Measurements from ENCODE around the gene NEK7. TPM values are rescaled to one million over a fixed set of nuclear protein-coding genes. Genes with fewer than 3 reads are reported as not detected.

Gene NEK7
- polyA plus RNA-seq, 1 donor (not counting 4 experiments of a cell fraction or from before 2014, with no cell fraction given), result 56.8 TPM

DNA sequence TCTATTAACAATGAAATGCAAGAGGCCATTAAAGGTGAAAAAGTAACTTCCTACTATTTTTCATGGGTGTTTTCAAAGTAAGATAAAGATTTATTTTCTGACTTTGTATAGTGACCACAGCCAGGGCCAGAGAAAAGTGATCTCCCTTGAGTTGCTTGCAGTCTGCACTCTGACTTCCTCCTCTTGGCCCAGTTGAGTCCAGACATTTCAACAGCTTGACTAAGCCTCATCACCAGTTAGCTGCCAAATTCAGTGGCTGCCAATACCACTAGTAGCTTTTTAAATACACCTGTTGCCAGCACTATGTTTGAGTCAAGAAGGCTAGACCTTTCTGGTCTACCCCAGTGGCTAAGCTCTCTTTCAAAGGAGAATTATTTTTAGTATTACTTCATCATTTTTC, 3.7 kb upstream of the NEK7 start:
- Histone ChIP-seq H3K4me3 (ENCODE audit: control insufficient read depth in 2 of 3, extremely low read depth in 1 of 3, insufficient read depth in 2 of 3, low read depth in 1 of 3, low read length in 3 of 3) (no peak overlapping the region), H3K79me2 (ENCODE audit: control insufficient read depth, insufficient read depth, low read length) (peaks cover 6% of the 10 kb centered on the region), H3K36me3 (ENCODE audit: control insufficient read depth in 2 of 2, extremely low read depth in 1 of 2, insufficient read depth in 2 of 2, low read length in 2 of 2) (no peaks in the 10 kb centered on the region), H3K27me3 (ENCODE audit: control insufficient read depth, extremely low read depth, insufficient read depth, low read length) (no peaks in the 10 kb centered on the region), H3K4me1 (ENCODE audit: control insufficient read depth, extremely low read depth, insufficient read depth, low read length) (no peaks in the 10 kb centered on the region), H3K27ac (ENCODE audit: control insufficient read depth, insufficient read depth, low read length) (no peak overlapping the region), H3K9ac (ENCODE audit: control insufficient read depth, extremely low read depth, insufficient read depth, low read length) (no peak overlapping the region), H3K4me2 (ENCODE audit: control insufficient read depth, extremely low read depth, insufficient read depth, low read depth, low read length) (no peak overlapping the region), H3K9me1 (ENCODE audit: control insufficient read depth, extremely low read depth, insufficient read depth, low read length) (no peaks in the 10 kb centered on the region), H4K20me1 (ENCODE audit: control insufficient read depth, extremely low read depth, insufficient read depth, low read length) (no peaks in the 10 kb centered on the region), H2AFZ (ENCODE audit: control insufficient read depth, low read length) (no peak overlapping the region), H3K9me3 (ENCODE audit: control insufficient read depth, low read depth, low read length) (no peaks in the 10 kb centered on the region)
- dilution Hi-C loops (cut with MboI; ENCODE audit: extremely low pct_ligation_motif_present, low sequenced_read_pairs), result no loop called here
- no peak for TF ChIP-seq EZH2 (IDR thresholded peaks at IDR 0.05; ENCODE audit: low read length)
- TF ChIP-seq, protein P1, sequence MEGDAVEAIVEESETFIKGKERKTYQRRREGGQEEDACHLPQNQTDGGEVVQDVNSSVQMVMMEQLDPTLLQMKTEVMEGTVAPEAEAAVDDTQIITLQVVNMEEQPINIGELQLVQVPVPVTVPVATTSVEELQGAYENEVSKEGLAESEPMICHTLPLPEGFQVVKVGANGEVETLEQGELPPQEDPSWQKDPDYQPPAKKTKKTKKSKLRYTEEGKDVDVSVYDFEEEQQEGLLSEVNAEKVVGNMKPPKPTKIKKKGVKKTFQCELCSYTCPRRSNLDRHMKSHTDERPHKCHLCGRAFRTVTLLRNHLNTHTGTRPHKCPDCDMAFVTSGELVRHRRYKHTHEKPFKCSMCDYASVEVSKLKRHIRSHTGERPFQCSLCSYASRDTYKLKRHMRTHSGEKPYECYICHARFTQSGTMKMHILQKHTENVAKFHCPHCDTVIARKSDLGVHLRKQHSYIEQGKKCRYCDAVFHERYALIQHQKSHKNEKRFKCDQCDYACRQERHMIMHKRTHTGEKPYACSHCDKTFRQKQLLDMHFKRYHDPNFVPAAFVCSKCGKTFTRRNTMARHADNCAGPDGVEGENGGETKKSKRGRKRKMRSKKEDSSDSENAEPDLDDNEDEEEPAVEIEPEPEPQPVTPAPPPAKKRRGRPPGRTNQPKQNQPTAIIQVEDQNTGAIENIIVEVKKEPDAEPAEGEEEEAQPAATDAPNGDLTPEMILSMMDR (optimal IDR thresholded peaks at IDR 0.05 in 1 of 3, IDR thresholded peaks at IDR 0.05 in 1 of 3, conservative IDR thresholded peaks at IDR 0.05 in 1 of 3; ENCODE audit: extremely low read depth in 1 of 3, insufficient read depth in 2 of 3, low read length in 3 of 3), result no peak
- DNase-seq (ENCODE audit: low read depth, low spot score) (no peak), FAIRE-seq (no peak)

DNA sequence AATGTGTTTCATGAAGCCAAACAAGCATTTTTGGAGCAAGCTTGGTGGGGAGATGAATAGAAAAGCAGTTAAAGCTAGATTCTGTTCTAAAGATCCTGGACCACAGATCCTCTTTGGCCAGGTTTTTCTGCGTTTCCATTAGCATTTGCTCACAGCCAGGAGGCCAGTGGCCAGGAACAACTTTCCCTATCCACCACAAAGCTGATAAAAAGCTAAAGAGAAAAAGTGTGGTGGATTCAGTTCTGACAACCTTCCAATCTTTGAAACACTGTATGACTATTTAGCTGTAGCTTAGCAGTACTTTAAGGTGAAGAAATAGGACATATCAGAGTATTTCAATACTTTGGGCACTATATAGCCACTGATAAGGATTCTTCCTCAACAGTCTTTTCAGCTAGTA, 3.0 kb upstream of the NEK7 start:
- no peaks in the 10 kb centered on the region for H3K9me3 ChIP-seq (ENCODE audit: control insufficient read depth, low read depth, low read length)
- no peak overlapping the region for H2AFZ ChIP-seq (ENCODE audit: control insufficient read depth, low read length)
- peaks cover 13% of the 10 kb centered on the region for H3K79me2 ChIP-seq (ENCODE audit: control insufficient read depth, insufficient read depth, low read length)
- dilution Hi-C loops (cut with MboI; ENCODE audit: extremely low pct_ligation_motif_present, low sequenced_read_pairs), result no loop called here
- no peaks in the 10 kb centered on the region for H3K9me1 ChIP-seq (ENCODE audit: control insufficient read depth, extremely low read depth, insufficient read depth, low read length)
- no peak overlapping the region for H3K9ac ChIP-seq (ENCODE audit: control insufficient read depth, extremely low read depth, insufficient read depth, low read length)
- H3K27me3 ChIP-seq (ENCODE audit: control insufficient read depth, extremely low read depth, insufficient read depth, low read length), result no peaks in the 10 kb centered on the region
- H4K20me1 ChIP-seq (ENCODE audit: control insufficient read depth, extremely low read depth, insufficient read depth, low read length), result no peaks in the 10 kb centered on the region
- no peak overlapping the region for H3K4me2 ChIP-seq (ENCODE audit: control insufficient read depth, extremely low read depth, insufficient read depth, low read depth, low read length)
- TF ChIP-seq EZH2 (IDR thresholded peaks at IDR 0.05; ENCODE audit: low read length), result no peak
- TF ChIP-seq, protein P1 (optimal IDR thresholded peaks at IDR 0.05 in 1 of 3, IDR thresholded peaks at IDR 0.05 in 1 of 3, conservative IDR thresholded peaks at IDR 0.05 in 1 of 3; ENCODE audit: extremely low read depth in 1 of 3, insufficient read depth in 2 of 3, low read length in 3 of 3), result no peak
- no peak overlapping the region for H3K4me3 ChIP-seq (ENCODE audit: control insufficient read depth in 2 of 3, extremely low read depth in 1 of 3, insufficient read depth in 2 of 3, low read depth in 1 of 3, low read length in 3 of 3)
- H3K36me3 ChIP-seq (ENCODE audit: control insufficient read depth in 2 of 2, extremely low read depth in 1 of 2, insufficient read depth in 2 of 2, low read length in 2 of 2), result no peaks in the 10 kb centered on the region
- no peak for FAIRE-seq
- H3K4me1 ChIP-seq (ENCODE audit: control insufficient read depth, extremely low read depth, insufficient read depth, low read length), result no peaks in the 10 kb centered on the region
- DNase-seq (ENCODE audit: low read depth, low spot score), result no peak
- no peak overlapping the region for H3K27ac ChIP-seq (ENCODE audit: control insufficient read depth, insufficient read depth, low read length)

All from keratinocyte (primary cell).